Stimulated activated CD4-positive, alpha-beta T cell treated with anti-CD3 and anti-CD28 coated beads, Interleukin-12 subunit alpha, Interleukin-12 subunit beta, amount 100 ng/mL, for 24 hours (primary cell): ENCODE results near the gene DUSP1.

Source experiments
- DNase-seq, 2 experiments: peaks; one replicate each; pipeline ENCODE4 v3.0.0-alpha.2; 2020; ENCODE audit warnings: low read depth in 2 of 2

Gene DUSP1

DNA sequence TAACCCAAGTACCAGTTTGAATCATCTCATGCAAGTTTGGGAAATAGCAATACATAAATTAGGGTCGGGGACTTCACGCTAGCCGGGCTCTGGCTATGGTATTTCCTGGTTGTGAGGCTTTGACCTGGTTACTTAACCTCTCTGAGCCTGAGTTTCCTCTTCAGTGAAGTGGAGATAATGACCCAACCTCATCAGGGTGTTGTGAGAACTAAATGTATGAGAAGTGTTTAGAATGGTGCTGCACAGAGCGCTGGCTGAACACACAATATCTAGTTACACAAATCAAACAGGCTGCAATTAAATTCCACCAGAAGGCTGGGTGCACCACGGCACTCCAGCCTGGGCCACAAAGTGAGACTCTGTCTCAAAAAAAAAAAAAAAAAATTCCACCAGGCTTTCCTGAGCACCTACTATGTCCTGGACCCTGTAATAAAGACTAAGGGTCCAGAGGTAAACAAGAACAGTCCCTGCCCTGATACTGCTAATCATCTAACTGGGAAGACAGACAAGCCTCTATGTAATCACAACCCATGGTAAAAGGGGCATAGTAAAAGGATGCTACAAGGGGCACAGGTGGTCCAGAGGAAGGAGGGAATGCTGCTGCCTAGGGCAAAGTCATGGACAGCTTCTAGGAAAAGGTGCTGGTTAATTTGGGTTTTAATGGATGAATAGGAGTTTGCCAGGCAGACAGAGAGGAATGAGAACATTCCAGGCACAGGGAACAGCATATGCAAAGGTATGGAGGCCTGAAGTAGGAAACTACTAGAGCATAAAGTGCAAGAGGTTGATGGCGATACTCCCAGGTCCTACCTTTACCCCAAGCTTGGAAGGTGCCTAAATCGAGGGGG is 27.7 kb downstream of the DUSP1 start:
- DNase-seq, result no peak

DNA sequence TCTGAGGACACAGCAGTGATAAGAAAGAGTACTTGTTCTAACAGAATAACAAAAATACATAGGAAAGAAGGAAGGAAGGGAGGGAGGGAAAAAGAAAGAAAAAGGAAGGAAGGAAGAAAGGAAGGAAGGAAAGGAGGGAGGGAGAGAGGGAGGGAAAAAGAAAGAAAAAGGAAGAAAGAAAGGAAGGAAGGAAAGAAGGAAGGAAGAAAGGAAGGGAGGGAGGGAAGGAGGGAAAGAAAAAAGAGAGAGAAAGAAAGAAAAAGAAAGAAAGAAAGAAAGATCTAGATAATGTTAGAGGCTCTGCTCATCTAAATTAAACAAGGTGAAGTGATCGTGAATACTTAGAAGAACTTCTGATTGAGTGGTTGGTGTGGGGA is 29.8 kb downstream of the DUSP1 start:
- no peak for DNase-seq

DNA sequence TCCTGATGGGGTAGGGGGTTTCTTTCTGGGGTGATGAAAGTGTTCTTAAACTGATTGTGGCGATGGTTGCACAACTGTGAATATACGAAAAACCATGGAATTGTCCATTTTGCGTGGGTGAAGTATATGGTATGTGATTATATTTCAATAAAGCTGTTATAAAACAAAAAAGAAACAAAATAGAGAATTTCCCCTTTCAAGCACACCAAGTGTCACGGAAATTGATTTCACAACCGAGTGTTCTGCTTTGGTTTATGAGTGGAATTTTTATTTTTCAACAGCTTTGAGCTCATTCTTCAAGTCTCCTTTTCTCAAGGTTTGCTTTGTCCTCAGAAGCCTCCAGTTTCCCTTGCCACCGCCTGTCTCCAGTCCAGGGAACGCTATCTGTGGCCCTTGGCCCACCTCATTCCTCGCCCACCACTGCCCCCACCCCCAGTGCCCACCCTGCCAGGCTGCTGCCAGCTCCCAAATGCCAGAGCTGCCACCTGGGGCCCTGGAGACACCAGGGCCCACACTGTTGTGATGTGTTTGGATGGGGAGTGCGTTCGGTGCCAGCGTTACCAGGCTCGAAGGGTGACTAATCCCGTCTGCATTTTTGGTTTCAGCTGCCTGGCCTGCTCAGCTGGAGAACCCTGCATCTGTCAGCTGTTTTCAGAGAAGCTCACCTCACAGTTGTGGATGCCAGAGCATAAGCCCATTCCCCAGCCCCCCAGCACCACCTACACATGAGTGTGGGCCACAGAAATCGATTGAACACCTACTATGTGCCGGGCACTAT is 30.4 kb downstream of the DUSP1 start:
- no peak for DNase-seq

DNA sequence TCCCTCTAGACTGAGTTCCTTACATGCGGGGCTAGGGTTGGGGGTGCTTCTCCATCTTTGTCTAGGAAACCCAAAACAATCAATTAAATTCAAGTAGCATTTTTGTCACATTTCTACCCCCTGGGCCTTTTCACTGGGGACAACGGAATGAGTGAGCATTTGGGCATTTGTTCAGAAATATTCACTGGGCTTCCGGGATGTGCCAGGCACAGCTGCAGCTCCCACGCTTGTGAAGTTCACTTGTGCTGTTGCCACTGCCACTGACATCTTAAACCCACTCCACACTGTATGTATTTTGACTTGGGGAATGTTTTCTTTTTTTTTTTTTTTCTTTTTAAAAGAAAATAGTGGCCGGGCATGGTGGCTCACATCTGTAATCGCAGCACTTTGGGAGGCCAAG is 31.6 kb downstream of the DUSP1 start:
- no peak for DNase-seq

DNA sequence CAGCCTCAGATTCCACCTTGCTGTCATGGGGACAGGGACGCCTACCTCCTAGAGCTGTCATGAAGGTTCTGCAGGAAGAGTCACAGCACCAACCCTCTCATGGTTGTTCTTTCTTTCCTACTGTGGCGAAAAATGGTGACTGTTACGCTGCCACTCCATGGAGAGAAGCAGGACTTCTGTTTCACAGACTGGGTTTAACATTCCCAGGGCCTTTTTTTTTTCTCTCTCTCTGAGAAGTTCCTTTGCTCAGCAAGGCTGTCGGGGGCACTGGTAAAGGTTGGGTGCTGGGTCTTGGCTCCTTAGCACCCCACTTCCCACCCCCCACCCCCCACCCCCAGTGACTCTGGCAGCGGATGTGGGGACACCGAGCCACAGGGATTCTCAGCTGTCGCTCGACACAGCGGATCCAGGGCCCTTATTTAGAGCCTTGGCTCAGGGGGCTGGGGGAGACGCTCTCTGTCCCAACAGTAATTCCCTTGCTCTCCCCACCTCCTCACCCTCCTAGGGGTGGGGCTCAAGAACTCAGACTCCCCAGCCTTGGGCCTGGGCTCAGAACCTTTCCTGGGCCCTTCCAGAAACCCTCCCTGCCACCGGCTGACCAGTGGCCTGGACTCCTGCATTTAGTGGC is 34.4 kb downstream of the DUSP1 start:
- DNase-seq, result no peak

DNA sequence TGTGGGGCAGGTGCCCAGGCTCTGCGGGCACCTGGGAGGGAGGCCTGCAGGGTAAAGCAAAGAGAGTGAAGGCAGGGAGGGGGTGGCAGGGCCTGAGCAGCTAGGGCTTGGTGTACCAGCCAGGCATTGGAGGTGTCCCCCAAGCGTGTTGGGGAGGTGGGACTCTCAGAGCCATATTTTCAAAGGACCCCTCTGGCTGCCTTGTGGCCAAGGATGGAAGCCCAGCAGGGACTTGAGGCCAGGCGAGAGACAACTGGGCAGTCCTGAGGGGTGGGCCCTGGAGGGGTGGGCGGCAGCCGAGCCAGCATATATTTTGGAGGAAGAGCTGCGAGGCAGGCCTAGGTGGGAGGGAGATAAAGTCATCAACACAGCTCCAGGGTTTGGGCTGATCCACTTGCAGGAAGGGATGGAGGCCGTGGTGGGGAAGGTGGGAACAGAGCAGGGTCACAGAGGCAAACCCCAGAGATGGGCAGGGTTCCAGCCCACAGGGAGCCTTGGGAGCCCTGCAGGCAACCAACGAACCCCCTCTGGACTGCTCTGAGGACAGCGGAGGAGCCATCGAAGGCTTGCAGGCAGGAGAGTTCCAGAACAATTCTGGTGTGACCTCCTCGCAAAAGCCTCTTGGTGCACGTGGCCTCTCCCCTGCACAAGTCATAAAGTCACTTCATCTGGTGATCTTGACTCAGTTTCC is 35.7 kb downstream of the DUSP1 start:
- no peak for DNase-seq

DNA sequence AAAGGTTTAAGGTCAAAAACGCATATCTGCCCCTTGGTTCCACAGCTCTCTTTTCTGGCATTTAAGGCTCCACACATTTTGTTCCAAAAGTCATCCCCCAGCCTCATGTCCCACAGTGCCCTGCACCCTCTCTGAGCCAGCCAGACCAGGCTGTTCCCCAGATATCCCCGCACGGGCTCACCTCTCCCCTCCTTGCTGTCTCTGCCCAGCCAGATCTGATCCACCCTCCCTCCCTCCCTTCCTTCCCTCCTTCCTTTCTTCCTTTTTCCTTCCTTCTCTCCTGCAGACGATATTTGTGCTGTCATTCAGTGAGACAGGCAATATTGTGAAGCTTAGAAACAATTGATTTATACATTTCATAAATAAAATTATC is 37.0 kb downstream of the DUSP1 start:
- DNase-seq, result no peak

DNA sequence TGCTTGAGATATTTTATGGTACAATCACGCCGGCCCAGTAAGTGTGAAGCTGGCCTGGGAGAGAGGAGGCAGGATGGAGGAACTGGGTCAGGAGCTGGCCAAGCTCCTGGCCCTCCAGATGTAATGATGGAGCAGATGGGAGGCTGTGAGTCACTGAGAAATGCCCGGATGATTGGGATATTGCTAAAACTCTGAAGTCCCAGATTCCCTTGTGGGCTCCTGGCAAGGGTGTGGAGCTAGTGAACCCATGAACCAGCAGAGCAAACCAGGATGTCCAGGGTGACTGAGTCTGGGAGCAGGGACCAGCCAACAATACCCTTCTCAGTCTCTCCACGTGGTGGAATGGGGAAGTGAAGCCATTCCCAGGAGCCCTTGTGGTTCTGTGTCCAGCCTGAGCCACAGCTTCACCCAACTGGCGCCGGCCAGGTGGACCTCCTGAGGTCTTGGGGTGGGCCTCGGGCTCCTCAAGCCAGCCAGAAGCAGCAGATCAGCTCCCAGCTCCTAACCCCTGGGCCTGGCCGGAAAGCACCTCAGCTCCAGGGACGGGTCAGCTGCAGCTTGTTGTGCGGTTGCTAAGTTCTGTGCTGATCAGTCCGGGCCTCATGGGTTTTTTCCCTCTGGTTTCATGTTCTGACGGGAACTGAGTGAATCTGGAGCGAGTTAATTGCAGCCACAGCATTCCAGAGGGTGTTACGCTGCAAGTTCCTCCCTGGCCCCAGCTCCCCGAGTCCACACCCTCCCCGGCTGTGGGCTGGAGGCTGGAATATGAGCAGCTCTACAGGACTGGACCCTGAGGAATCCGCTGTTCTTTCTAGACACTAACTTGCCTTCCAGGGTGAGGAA is 37.6 kb downstream of the DUSP1 start:
- DNase-seq, result no peak

DNA sequence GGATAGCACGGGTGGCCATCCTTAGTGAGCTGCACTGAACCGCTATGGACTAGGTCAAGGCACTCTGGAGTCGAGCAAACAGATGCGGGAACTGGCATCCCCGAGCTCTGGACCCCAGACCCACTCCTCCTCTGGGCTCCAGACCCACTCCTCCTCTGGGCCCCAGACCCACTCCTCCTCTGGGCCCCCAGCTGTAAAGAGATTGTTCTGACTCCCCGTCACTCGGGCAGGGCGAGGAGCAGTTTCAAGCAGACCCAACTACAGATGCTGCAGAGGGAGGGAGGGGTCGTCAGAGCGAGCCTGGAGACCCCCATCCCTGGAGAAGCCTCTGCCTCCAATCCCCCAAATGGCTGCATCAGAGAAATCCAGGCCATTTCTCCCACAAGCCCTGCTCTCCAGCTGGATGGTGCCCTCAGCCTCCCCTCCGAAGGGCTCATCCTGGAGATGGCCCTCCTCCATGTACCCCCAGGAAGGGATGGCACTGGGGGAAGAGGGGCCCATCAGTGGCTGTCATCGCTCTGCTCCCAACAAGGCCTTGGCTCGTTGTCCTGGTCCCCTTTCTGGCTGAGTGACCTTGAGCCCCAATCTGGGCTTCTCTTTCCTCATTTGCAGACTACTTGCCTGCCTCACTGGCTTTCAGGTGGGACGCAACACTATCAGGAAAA is 38.7 kb downstream of the DUSP1 start:
- no peak for DNase-seq

DNA sequence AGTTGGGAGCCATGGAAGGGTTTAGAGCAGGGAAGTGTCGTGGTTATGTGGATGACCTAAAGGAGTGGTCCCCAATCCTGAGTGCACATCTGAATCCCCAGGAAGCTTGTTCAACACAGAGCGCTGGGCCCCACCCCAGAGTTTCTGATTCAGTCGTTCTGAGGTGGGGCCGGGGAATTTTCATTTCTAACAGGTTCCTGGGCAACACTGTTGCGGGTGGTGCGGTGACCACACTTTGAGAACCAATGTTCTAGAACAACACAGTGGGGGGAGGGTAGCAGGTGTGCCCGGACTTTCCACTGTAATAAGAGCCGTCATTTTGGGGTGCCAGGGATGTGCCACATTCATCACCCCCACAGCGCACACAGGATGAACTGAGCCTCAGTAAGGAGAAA is 39.3 kb downstream of the DUSP1 start:
- no peak for DNase-seq

DNA sequence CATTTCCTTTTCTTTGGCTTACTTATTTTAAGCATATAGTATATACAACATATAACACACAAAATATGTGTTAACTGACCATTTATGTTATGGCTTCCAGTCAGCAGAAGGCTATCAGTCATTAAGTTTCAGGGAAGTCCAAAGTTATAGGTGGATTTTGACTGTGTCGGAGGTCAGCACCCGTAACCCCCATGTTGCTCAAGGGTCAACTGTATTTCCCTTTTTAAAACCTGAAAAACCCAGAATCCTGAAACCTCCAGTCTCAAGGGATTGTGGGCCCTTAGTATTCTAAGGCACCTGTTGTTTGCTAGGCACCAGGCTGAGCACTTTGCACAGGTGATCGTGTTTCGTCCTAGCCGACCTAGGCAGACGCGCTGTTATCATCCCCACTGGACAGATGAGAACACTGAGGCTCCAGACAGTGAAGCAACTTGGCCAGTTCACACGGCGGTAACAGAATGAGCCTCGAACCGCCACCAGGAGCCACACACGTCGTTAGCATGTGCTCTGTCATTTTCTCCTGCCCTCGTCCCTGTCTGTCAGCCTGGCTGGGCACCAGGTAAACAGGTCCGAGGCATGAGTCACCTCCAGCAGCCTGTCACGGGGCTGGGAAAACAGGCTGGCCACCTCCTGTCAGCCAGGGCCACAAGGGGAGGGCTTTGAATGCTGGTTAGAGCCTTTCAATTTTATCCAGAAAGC is 39.9 kb downstream of the DUSP1 start:
- no peak for DNase-seq

DNA sequence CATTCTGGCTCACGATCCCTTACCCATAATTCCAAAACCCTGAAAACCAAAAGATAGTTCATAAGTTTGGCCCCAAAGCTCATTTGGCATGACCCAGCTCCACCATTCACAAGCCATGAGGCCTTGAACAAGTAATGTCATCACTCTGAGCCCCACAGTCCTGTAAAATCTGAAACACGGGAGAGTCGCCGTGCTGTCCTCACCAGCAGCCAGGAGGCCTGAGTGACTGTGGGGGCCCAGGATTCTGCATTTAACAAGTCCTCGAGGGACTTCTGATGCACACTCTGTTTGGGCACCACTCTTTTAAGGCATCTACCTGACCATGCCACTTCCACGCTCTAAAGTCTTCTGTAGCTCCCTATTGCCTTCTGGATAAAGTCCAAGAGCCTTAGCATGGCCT is 40.8 kb downstream of the DUSP1 start:
- DNase-seq, result no peak

DNA sequence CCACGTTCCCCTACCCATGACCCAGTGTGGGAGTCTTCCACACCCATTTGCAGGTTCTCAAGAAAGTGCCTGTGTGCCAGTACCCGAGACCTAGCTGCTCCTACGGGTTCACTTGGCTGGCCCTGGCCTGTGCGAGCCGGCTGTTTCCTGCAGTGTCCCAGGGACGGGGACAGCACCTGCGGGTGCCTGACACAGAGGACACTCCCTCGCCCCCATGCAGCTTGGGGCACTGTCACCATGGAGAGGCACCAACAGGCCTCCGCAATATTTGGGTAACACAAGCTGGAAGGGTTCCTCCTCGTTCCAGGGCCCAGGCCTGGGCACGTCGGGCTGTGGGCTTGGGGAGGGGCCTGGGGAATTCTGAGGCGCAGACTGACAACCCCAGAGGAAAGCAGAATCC is 41.4 kb downstream of the DUSP1 start:
- no peak for DNase-seq

DNA sequence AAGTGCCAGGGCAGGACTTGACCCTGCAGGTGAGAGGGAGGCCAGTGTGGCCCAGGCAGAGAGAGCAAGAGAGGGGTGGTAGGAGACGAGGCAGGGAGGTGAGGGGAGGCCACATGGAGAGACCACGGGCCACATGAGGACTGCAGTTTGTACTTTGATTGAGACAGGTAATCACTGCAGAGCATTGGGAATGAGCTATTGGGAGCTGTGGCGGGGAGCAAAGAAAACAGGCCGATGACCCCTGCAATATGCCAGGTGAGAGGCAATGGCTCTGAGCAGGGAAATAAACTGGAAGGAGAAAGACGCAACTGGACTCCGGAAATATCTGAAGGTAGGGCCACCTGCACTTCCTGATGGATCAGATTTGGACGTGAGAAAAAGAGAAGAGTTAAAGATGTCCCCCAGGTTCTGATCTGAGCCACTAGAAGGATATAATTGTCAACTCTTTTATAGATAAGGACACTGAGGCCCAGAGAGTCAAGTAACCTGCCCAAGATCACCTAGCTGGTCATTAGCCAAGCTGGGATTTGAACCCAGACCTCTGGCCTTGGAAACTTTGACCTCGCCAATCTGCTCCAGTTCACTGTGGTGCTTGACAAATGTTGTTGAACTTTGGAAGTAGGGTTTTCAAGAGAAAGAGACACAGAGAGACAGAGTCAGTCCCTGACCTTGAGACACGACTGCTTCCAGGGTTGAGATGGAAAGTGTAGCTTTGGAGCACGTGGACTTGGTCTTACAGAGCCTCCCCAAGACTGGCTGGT is 42.3 kb downstream of the DUSP1 start:
- DNase-seq, result no peak

DNA sequence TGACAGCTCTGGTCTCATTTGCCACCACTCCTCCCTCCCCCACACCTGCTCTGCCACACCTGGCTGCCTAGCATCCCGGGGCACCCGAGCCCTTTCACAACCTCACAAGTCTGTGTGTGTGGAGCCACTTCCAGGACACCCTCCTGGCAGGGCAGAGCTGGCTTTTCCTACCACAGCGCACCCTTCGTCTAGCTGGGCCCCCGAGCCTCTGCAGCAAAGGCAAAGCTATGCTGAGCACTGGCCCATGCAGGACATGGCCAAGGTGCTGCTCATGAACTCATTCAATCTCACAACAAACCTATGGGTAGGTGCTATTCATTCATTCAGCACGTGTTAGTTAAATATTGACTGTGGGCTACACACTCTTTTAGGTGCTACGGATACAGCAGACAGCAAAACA is 43.4 kb downstream of the DUSP1 start:
- DNase-seq, result no peak

DNA sequence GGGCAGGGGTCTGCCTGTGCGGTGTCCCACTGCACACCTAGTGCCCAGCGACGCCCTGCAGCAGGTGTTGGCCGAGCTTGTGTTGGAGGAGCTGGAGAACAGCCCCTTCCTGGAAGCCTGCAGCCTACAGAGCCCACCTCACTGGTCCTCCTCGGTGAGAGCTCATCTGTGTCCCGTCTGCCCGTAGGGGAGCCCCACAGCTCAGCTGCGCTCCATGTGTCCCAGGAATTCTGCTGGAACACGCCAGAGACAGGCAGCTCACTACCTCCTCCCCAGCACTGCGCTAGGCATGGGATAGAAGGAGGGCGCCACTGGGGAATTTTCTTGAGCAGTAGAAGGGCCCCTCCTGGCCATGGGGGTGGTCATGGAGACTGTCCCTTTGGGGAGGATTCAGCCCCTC is 44.0 kb downstream of the DUSP1 start:
- DNase-seq, result no peak

DNA sequence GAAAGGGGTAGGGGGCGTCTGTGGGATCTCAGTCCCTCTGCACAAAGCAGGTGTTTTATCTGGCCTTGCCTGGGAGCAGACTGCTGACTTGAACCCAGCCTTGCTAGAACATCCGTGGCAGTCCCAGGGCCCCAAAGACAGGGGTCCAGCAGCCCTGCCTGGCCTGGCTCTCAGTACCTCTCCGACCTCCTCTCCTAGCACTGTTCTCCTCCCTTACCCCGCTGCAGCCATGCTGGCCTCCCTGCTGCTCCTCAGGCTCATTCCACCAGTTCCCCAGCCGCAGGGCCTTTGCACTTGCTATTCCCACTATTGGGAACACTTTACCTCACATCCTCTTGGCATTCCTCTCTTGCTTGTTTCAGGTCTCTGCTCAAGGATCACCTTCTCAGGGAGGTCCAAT is 45.2 kb downstream of the DUSP1 start:
- no peak for DNase-seq

DNA sequence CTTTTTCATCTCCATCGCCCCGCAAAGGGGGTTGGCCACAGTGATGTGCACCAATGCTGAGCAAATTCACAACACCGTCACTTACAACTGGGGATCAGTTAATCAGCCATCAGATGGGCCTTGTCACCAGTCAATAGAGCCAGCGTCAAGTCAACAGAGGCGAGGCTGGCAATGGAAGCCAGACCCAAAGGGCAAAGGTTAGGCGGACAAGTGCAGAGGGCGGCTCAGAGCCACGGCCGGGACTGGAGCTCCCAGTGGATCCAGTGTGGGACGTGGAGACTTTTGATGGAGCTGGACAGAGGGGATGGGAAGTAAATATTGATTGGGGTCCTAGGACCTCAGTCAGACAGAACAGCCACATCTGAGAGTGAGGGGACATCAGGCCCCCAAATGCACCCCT is 45.7 kb downstream of the DUSP1 start:
- DNase-seq, result no peak
